Adipose tissue (tissue), 3 donors: Measurements from ENCODE around the gene MITF. TPM values are rescaled to one million over a fixed set of nuclear protein-coding genes. Genes with fewer than 3 reads are reported as not detected.

Experiments
- H3K27ac ChIP-seq: one replicate; pipeline ENCODE4 v1.5.1; 2013; ENCODE audit warnings: low read depth, low read length
- WGBS, 3 donors: extraction: QIAGEN DNeasy Blood & Tissue Kit; methylation state at CpG; one replicate each; pipeline ENCODE4 v1.1.7; 2013; 5-methylcytosine and 5-hydroxymethylcytosine counted together
- polyA plus RNA-seq, 3 donors: library from polyadenylated mRNA; stranded (reverse); fragments of 200-250 nt; gene quantifications; one replicate each; pipeline ENCODE4 v1.2.3, GENCODE V29; 2013
- donor health status: healthy with polysubstance abuse.
- donor health status: Bipolar disorder and iron deficiency.
- donor health status: healthy.

MITF gene
- polyA plus RNA-seq, 3 donors = 1.6 to 13.3 (median 7.3) TPM

GRCh38 chr3:70003119-70003518 is 263.9 kb downstream of the MITF start:
- no peak overlapping the region for H3K27ac ChIP-seq

- H3K27ac ChIP-seq = no peak overlapping the region
- 55 to 83% (median 65%) methylated on average over 4 of the region's 4 CpGs for WGBS, 3 donors
Observed at GRCh38 chr3:70006089-70006488, 266.8 kb downstream of the MITF start.

- H3K27ac ChIP-seq = no peak overlapping the region
- 56 to 97% (median 74%) methylated on average over 2 of the region's 2 CpGs for WGBS, 3 donors
Observed at GRCh38 chr3:70010346-70010745, 271.1 kb downstream of the MITF start.

GRCh38 chr3:70011582-70011981 is 272.3 kb downstream of the MITF start:
- WGBS, 3 donors = 22 to 64% (median 59%) methylated on average over 1 of the region's 1 CpG
- no peak overlapping the region for H3K27ac ChIP-seq
